ENCODE data around the gene NEXN.

- TF ChIP-seq, protein P1, sequence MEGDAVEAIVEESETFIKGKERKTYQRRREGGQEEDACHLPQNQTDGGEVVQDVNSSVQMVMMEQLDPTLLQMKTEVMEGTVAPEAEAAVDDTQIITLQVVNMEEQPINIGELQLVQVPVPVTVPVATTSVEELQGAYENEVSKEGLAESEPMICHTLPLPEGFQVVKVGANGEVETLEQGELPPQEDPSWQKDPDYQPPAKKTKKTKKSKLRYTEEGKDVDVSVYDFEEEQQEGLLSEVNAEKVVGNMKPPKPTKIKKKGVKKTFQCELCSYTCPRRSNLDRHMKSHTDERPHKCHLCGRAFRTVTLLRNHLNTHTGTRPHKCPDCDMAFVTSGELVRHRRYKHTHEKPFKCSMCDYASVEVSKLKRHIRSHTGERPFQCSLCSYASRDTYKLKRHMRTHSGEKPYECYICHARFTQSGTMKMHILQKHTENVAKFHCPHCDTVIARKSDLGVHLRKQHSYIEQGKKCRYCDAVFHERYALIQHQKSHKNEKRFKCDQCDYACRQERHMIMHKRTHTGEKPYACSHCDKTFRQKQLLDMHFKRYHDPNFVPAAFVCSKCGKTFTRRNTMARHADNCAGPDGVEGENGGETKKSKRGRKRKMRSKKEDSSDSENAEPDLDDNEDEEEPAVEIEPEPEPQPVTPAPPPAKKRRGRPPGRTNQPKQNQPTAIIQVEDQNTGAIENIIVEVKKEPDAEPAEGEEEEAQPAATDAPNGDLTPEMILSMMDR (IDR thresholded peaks at IDR 0.05; ENCODE audit: low read depth, low read length), result no peak
- TF ChIP-seq EZH2phosphoT487 (IDR thresholded peaks at IDR 0.05; ENCODE audit: low read depth), result no peak
Observed at GRCh38 chr1:77925956-77926355, 37.5 kb downstream of the NEXN start.
